ENCODE measurements around the gene RIMS4. TPM values are rescaled to one million over a fixed set of nuclear protein-coding genes. Genes with fewer than 3 reads are reported as not detected.

The RIMS4 gene
- total and polyA plus RNA-seq, 10 of the 15 experiments (the other 5 are each of a cell fraction or from before 2014, with no cell fraction given), result under 0.01 to 0.07 (median 0.05) TPM; not detected in 5

- no peak for TF ChIP-seq ZNF24 (IDR thresholded peaks at IDR 0.05)
- TF ChIP-seq CBX3 (IDR thresholded peaks at IDR 0.05; ENCODE audit: borderline replicate concordance, low read depth), result no peak
- no peak for TF ChIP-seq IRF5 (IDR thresholded peaks at IDR 0.05; ENCODE audit: borderline replicate concordance)
- TF ChIP-seq TAF1 (IDR thresholded peaks at IDR 0.05; ENCODE audit: borderline replicate concordance, low read depth, low read length), result no peak
- no peak for TF ChIP-seq SUZ12 (IDR thresholded peaks at IDR 0.05; ENCODE audit: unreplicated experiment)
- no peak for TF ChIP-seq YY1 (IDR thresholded peaks at IDR 0.05; ENCODE audit: low read depth, low read length)
- TF ChIP-seq KAT2A (conservative IDR thresholded peaks at IDR 0.05; ENCODE audit: control insufficient read depth, low read depth, low read length), result no peak
- TF ChIP-seq SREBF1 (IDR thresholded peaks at IDR 0.05; ENCODE audit: low read length), result no peak
- TF ChIP-seq POLR2AphosphoS5 (IDR thresholded peaks at IDR 0.05; ENCODE audit: low read length), result no peak
- TF ChIP-seq NFYB (IDR thresholded peaks at IDR 0.05; ENCODE audit: insufficient read depth, low read depth, low read length), result no peak
- no peak for TF ChIP-seq FOXM1 (IDR thresholded peaks at IDR 0.05; ENCODE audit: low read depth, low read length)
- no peak for TF ChIP-seq GABPA (IDR thresholded peaks at IDR 0.05; ENCODE audit: low read depth)
- no peak for TF ChIP-seq CHD4 (IDR thresholded peaks at IDR 0.05)
- no peak for TF ChIP-seq JUND (IDR thresholded peaks at IDR 0.05; ENCODE audit: low read depth, low read length)
- TF ChIP-seq RAD21 (IDR thresholded peaks at IDR 0.05; ENCODE audit: insufficient read depth, low read depth, low read length), result no peak
- TF ChIP-seq IKZF2 (IDR thresholded peaks at IDR 0.05), result peak in 1 of 2 experiments; percentile 14; a peak in 1 of 4 replicates
- no peak for TF ChIP-seq KDM1A (IDR thresholded peaks at IDR 0.05; ENCODE audit: borderline replicate concordance)
- TF ChIP-seq IRF4 (IDR thresholded peaks at IDR 0.05; ENCODE audit: low read depth, low read length), result no peak
- TF ChIP-seq MEF2A (IDR thresholded peaks at IDR 0.05; ENCODE audit: insufficient read depth, low read depth, low read length), result no peak
- no peak for TF ChIP-seq WRNIP1 (IDR thresholded peaks at IDR 0.05; ENCODE audit: borderline replicate concordance, low read depth, low read length)
- TF ChIP-seq EGR1 (IDR thresholded peaks at IDR 0.05; ENCODE audit: borderline replicate concordance in 1 of 2, low read depth in 2 of 2, low read length in 2 of 2), result no peak
- TF ChIP-seq NKRF (conservative IDR thresholded peaks at IDR 0.05), result no peak
- no peak for TF ChIP-seq RCOR1 (conservative IDR thresholded peaks at IDR 0.05; ENCODE audit: low read depth, low read length)
- no peak for TF ChIP-seq NFXL1 (IDR thresholded peaks at IDR 0.05; ENCODE audit: borderline replicate concordance)
- TF ChIP-seq PAX8 (IDR thresholded peaks at IDR 0.05), result no peak
- TF ChIP-seq HDGF (IDR thresholded peaks at IDR 0.05), result no peak
- TF ChIP-seq MLLT1 (IDR thresholded peaks at IDR 0.05), result no peak
- no peak for TF ChIP-seq ZBED1 (IDR thresholded peaks at IDR 0.05; ENCODE audit: borderline replicate concordance)
- TF ChIP-seq PAX5 (IDR thresholded peaks at IDR 0.05; ENCODE audit: borderline replicate concordance, low read depth, low read length), result peak; percentile 37; the same call in 1 of the 2 replicates
- no peak for TF ChIP-seq SPI1 (IDR thresholded peaks at IDR 0.05; ENCODE audit: borderline replicate concordance, insufficient read depth, low read depth, low read length)
- TF ChIP-seq STAT1 (conservative IDR thresholded peaks at IDR 0.05), result no peak
Observed at GRCh38 chr20:44702776-44703175, 107.6 kb downstream of the RIMS4 start (continued).
